Measurements from ENCODE around the gene AURKAIP1. TPM values are rescaled to one million over a fixed set of nuclear protein-coding genes. Genes with fewer than 3 reads are reported as not detected.

Gene AURKAIP1
- total and polyA plus RNA-seq, 9 of the 15 experiments (the other 6 are each of a cell fraction or from before 2014, with no cell fraction given), result 7.8 to 478 (median 92.0) TPM

DNA sequence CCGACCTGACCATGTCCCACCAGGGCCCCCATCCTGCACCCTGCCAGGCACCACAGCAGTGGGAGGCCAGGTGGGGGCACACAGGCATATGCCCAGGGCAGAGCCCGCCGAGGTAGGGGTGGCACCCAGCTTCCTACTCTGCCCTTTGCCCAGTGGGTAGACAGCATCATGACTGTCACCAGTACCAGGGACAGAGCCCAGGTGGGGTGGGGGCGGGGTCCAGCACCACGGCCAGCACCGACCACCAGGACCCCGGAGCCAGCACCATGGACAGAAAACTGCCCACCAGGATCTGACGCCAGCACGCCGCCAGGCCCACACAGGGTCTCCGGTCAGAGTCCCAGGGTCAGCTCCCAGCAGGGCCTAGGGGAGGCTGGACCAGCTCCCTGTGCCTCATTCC, 40.2 kb downstream of the AURKAIP1 start (continued):
- TF ChIP-seq, protein P1, sequence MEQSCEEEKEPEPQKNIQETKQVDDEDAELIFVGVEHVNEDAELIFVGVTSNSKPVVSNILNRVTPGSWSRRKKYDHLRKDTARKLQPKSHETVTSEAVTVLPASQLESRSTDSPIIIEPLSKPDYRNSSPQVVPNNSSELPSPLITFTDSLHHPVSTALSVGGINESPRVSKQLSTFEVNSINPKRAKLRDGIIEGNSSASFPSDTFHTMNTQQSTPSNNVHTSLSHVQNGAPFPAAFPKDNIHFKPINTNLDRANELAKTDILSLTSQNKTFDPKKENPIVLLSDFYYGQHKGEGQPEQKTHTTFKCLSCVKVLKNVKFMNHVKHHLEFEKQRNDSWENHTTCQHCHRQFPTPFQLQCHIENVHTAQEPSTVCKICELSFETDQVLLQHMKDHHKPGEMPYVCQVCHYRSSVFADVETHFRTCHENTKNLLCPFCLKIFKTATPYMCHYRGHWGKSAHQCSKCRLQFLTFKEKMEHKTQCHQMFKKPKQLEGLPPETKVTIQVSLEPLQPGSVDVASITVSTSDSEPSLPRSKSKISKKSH (CRISPR knock-in tag; IDR thresholded peaks at IDR 0.05), result no peak
- TF ChIP-seq, protein P2, sequence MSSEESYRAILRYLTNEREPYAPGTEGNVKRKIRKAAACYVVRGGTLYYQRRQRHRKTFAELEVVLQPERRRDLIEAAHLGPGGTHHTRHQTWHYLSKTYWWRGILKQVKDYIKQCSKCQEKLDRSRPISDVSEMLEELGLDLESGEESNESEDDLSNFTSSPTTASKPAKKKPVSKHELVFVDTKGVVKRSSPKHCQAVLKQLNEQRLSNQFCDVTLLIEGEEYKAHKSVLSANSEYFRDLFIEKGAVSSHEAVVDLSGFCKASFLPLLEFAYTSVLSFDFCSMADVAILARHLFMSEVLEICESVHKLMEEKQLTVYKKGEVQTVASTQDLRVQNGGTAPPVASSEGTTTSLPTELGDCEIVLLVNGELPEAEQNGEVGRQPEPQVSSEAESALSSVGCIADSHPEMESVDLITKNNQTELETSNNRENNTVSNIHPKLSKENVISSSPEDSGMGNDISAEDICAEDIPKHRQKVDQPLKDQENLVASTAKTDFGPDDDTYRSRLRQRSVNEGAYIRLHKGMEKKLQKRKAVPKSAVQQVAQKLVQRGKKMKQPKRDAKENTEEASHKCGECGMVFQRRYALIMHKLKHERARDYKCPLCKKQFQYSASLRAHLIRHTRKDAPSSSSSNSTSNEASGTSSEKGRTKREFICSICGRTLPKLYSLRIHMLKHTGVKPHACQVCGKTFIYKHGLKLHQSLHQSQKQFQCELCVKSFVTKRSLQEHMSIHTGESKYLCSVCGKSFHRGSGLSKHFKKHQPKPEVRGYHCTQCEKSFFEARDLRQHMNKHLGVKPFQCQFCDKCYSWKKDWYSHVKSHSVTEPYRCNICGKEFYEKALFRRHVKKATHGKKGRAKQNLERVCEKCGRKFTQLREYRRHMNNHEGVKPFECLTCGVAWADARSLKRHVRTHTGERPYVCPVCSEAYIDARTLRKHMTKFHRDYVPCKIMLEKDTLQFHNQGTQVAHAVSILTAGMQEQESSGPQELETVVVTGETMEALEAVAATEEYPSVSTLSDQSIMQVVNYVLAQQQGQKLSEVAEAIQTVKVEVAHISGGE (CRISPR knock-in tag; IDR thresholded peaks at IDR 0.05), result no peak
- TF ChIP-seq SRSF9 (IDR thresholded peaks at IDR 0.05; ENCODE audit: borderline replicate concordance, low read depth, low read length) (no peak), ETV5 (CRISPR knock-in tag; IDR thresholded peaks at IDR 0.05; ENCODE audit: low read depth) (peak; percentile 52; the same call in 1 of the 2 replicates), TEAD1 (CRISPR knock-in tag; IDR thresholded peaks at IDR 0.05) (peak in 1 of 2 experiments; percentile 56; a peak in 1 of 4 replicates), TSC22D4 (tag; IDR thresholded peaks at IDR 0.05) (no peak), JUN (IDR thresholded peaks at IDR 0.05; ENCODE audit: borderline replicate concordance, low read depth, low read length) (no peak), JUN (CRISPR knock-in tag; IDR thresholded peaks at IDR 0.05; ENCODE audit: borderline replicate concordance) (no peak), ZNF316 (IDR thresholded peaks at IDR 0.05) (no peak), ZNF780A (CRISPR knock-in tag; IDR thresholded peaks at IDR 0.05) (no peak), PURB (CRISPR knock-in tag; IDR thresholded peaks at IDR 0.05; ENCODE audit: low read depth) (no peak), RBM17 (IDR thresholded peaks at IDR 0.05; ENCODE audit: borderline replicate concordance, low read depth, low read length) (no peak), KLF6 (CRISPR knock-in tag; IDR thresholded peaks at IDR 0.05; ENCODE audit: borderline replicate concordance) (no peak), XRCC4 (IDR thresholded peaks at IDR 0.05; ENCODE audit: extremely low read depth, insufficient read depth, insufficient read length) (no peak), ZNF830 (CRISPR knock-in tag; IDR thresholded peaks at IDR 0.05) (no peak)
- TF ChIP-seq, protein P3, sequence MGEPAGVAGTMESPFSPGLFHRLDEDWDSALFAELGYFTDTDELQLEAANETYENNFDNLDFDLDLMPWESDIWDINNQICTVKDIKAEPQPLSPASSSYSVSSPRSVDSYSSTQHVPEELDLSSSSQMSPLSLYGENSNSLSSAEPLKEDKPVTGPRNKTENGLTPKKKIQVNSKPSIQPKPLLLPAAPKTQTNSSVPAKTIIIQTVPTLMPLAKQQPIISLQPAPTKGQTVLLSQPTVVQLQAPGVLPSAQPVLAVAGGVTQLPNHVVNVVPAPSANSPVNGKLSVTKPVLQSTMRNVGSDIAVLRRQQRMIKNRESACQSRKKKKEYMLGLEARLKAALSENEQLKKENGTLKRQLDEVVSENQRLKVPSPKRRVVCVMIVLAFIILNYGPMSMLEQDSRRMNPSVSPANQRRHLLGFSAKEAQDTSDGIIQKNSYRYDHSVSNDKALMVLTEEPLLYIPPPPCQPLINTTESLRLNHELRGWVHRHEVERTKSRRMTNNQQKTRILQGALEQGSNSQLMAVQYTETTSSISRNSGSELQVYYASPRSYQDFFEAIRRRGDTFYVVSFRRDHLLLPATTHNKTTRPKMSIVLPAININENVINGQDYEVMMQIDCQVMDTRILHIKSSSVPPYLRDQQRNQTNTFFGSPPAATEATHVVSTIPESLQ (CRISPR knock-in tag; IDR thresholded peaks at IDR 0.05), result 0 out of 2 replicates have a peak, but pooled peaks have one; percentile 47
- TF ChIP-seq, protein P4, sequence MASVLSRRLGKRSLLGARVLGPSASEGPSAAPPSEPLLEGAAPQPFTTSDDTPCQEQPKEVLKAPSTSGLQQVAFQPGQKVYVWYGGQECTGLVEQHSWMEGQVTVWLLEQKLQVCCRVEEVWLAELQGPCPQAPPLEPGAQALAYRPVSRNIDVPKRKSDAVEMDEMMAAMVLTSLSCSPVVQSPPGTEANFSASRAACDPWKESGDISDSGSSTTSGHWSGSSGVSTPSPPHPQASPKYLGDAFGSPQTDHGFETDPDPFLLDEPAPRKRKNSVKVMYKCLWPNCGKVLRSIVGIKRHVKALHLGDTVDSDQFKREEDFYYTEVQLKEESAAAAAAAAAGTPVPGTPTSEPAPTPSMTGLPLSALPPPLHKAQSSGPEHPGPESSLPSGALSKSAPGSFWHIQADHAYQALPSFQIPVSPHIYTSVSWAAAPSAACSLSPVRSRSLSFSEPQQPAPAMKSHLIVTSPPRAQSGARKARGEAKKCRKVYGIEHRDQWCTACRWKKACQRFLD (CRISPR knock-in tag; IDR thresholded peaks at IDR 0.05), result no peak
- TF ChIP-seq, protein P5, sequence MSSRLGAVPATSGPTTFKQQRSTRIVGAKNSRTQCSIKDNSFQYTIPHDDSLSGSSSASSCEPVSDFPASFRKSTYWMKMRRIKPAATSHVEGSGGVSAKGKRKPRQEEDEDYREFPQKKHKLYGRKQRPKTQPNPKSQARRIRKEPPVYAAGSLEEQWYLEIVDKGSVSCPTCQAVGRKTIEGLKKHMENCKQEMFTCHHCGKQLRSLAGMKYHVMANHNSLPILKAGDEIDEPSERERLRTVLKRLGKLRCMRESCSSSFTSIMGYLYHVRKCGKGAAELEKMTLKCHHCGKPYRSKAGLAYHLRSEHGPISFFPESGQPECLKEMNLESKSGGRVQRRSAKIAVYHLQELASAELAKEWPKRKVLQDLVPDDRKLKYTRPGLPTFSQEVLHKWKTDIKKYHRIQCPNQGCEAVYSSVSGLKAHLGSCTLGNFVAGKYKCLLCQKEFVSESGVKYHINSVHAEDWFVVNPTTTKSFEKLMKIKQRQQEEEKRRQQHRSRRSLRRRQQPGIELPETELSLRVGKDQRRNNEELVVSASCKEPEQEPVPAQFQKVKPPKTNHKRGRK (tag; IDR thresholded peaks at IDR 0.05), result no peak

All from K562 (cell line).